Tibial artery (tissue), 4 donors: ENCODE results near the gene KCNAB2.

ENCODE experiments used
- DNase-seq, 2 donors: peaks; one replicate each; pipeline ENCODE4 v3.0.0-alpha.2; 2019
- H3K27ac ChIP-seq, 2 donors: fragments of 200-600 bp; sonication (generic) in 1 of 2; 1 replicate in 1 of 2; 2 replicates in 1 of 2; pipeline ENCODE4 v1.5.1; 2018 to 2019; ENCODE audit warnings: mild to moderate bottlenecking in 1 of 2
- H3K27me3 ChIP-seq, 2 donors: fragments of 200-600 bp; sonication (generic) in 1 of 2; one replicate each; pipeline versions ENCODE4 v1.5.1 to v1.6.0; 2016 to 2019
- H3K36me3 ChIP-seq, 3 donors: fragments of 200-600 bp; sonication (generic) in 2 of 3; one replicate each; pipeline ENCODE4 v1.5.1; 2016 to 2019; ENCODE audit warnings: mild to moderate bottlenecking in 2 of 3
- H3K4me1 ChIP-seq, 4 donors: fragments of 200-600 bp; sonication (generic) in 2 of 4; 1 replicate in 3 of 4; 2 replicates in 1 of 4; pipeline ENCODE4 v1.5.1; 2016 to 2019
- H3K4me3 ChIP-seq, 2 donors: fragments of 200-600 bp; sonication (generic) in 1 of 2; 1 replicate in 1 of 2; 2 replicates in 1 of 2; pipeline ENCODE4 v1.5.1; 2018 to 2019; ENCODE audit warnings: mild to moderate bottlenecking in 2 of 2
- H3K9me3 ChIP-seq, 3 donors: fragments of 200-600 bp; sonication (generic) in 1 of 3; one replicate each; pipeline ENCODE4 v1.5.1; 2016 to 2019
- CTCF ChIP-seq, 2 experiments: fragments of 200-600 bp in 1 of 2; fragments of 450-650 bp in 1 of 2; IDR thresholded peaks; one replicate each; pipeline ENCODE4 v1.5.1; 2017 to 2019; ENCODE audit warnings: antibody characterized with exemption in 2 of 2, mild to moderate bottlenecking in 1 of 2, moderate library complexity in 1 of 2
- intact Hi-C: fragments of 100-400 bp; cut with DNase I; formaldehyde crosslinking; loops from one replicate; pipeline ENCODE4 v1.15.0; 2023; ENCODE audit warnings: low total_unique reads

KCNAB2 gene

GRCh38 chr1:6019166-6019845 is 26.4 kb upstream of the KCNAB2 start:
- H3K9me3 ChIP-seq = no peaks in the 10 kb centered on the region
- H3K4me1 ChIP-seq = no peaks in the 10 kb centered on the region
- H3K27ac ChIP-seq = no peak overlapping the region
- TF ChIP-seq CTCF (IDR thresholded peaks at IDR 0.05) = no peak
- H3K36me3 ChIP-seq = no peaks in the 10 kb centered on the region
- no peak overlapping the region for H3K4me3 ChIP-seq
- DNase-seq = no peak
- intact Hi-C loops = no loop called here
- no peaks in the 10 kb centered on the region for H3K27me3 ChIP-seq

GRCh38 chr1:6022193-6022592 is 23.5 kb upstream of the KCNAB2 start:
- intact Hi-C loops = no loop called here
- no peak for DNase-seq
- Histone ChIP-seq H3K9me3 (no peaks in the 10 kb centered on the region), H3K4me3 (no peak overlapping the region), H3K4me1 (peaks cover 0 to 8% (median 0%) of the 10 kb centered on the region in 4 donors), H3K27ac (no peak overlapping the region), H3K36me3 (no peaks in the 10 kb centered on the region), H3K27me3 (peaks cover 0 to 22% of the 10 kb centered on the region in 2 donors)
- TF ChIP-seq CTCF (IDR thresholded peaks at IDR 0.05) = no peak

- H3K4me1 ChIP-seq = peaks cover 0 to 8% (median 0%) of the 10 kb centered on the region in 4 donors
- TF ChIP-seq CTCF (IDR thresholded peaks at IDR 0.05) = no peak
- no peak for DNase-seq
- peaks cover 0 to 30% of the 10 kb centered on the region in 2 donors for H3K27me3 ChIP-seq
- H3K27ac ChIP-seq = no peak overlapping the region
- H3K9me3 ChIP-seq = no peaks in the 10 kb centered on the region
- intact Hi-C loops = no loop called here
- H3K36me3 ChIP-seq = no peaks in the 10 kb centered on the region
- no peak overlapping the region for H3K4me3 ChIP-seq
Measured at GRCh38 chr1:6023346-6023745, 22.3 kb upstream of the KCNAB2 start.

GRCh38 chr1:6024376-6024775 is 21.3 kb upstream of the KCNAB2 start:
- peaks cover 0 to 34% of the 10 kb centered on the region in 2 donors for H3K27me3 ChIP-seq
- no peaks in the 10 kb centered on the region for H3K36me3 ChIP-seq
- peaks cover 0 to 8% (median 0%) of the 10 kb centered on the region in 4 donors for H3K4me1 ChIP-seq
- no peak overlapping the region for H3K27ac ChIP-seq
- no peaks in the 10 kb centered on the region for H3K9me3 ChIP-seq
- DNase-seq = no peak
- TF ChIP-seq CTCF (IDR thresholded peaks at IDR 0.05) = no peak
- intact Hi-C loops = no loop called here
- H3K4me3 ChIP-seq = no peak overlapping the region

- H3K4me3 ChIP-seq = peak overlapping the region in 1 of 2 donors; percentile 30
- intact Hi-C loops = no loop called here
- no peak overlapping the region for H3K27ac ChIP-seq
Measured at GRCh38 chr1:6025269-6026094, 20.2 kb upstream of the KCNAB2 start.

More at GRCh38 chr1:6025269-6026094, 20.2 kb upstream of the KCNAB2 start:
- TF ChIP-seq CTCF (IDR thresholded peaks at IDR 0.05) = no peak
- H3K27me3 ChIP-seq = peaks cover 0 to 40% of the 10 kb centered on the region in 2 donors
- peaks cover 0 to 8% (median 0%) of the 10 kb centered on the region in 4 donors for H3K4me1 ChIP-seq
- DNase-seq = no peak
- no peaks in the 10 kb centered on the region for H3K9me3 ChIP-seq
- H3K36me3 ChIP-seq = no peaks in the 10 kb centered on the region
